ENCODE results near the gene CSRNP3.
"Not testable (repeated sequence)": the region's sequence is repeated elsewhere in the genome, so short reads cannot be mapped to it uniquely, and the experiment has no call there.

Gene CSRNP3

GRCh38 chr2:165586019-165586418, 116.5 kb downstream of the CSRNP3 start:
- POLR2A ChIA-PET, result no interaction called here
- Histone ChIP-seq H3K9me3 (ENCODE audit: control insufficient read depth, insufficient read depth, low read depth, low read length) (no peaks in the 10 kb centered on the region), H3K4me1 (ENCODE audit: control insufficient read depth, insufficient read depth, low read length) (no peaks in the 10 kb centered on the region), H3K27ac (ENCODE audit: extremely low read depth, low read depth, low read length) (no peak overlapping the region), H3K36me3 (ENCODE audit: control insufficient read depth in 2 of 2, insufficient read depth in 1 of 2, low read length in 2 of 2) (no peaks in the 10 kb centered on the region), H3K4me3 (ENCODE audit: low read depth, low read length) (no peak overlapping the region)
- CTCF ChIA-PET, result no interaction called here
- TF ChIP-seq ZNF311 (tag by site-specific recombination; IDR thresholded peaks at IDR 0.05; ENCODE audit: borderline replicate concordance), result no peak
- TF ChIP-seq ZNF23 (tag by site-specific recombination; IDR thresholded peaks at IDR 0.05; ENCODE audit: borderline replicate concordance), result no peak
- no peak for TF ChIP-seq ZNF292 (tag by site-specific recombination; IDR thresholded peaks at IDR 0.05; ENCODE audit: borderline replicate concordance, low read depth)
- no peak for TF ChIP-seq ZNF843 (tag by site-specific recombination; IDR thresholded peaks at IDR 0.05)
- no peak for TF ChIP-seq ZNF362 (tag by site-specific recombination; IDR thresholded peaks at IDR 0.05)
- TF ChIP-seq, protein P1, sequence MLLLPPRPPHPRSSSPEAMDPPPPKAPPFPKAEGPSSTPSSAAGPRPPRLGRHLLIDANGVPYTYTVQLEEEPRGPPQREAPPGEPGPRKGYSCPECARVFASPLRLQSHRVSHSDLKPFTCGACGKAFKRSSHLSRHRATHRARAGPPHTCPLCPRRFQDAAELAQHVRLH (tag by site-specific recombination; IDR thresholded peaks at IDR 0.05), result no peak

GRCh38 chr2:165587335-165587938, 117.9 kb downstream of the CSRNP3 start:
- Histone ChIP-seq H3K4me3 (ENCODE audit: low read depth, low read length) (no peak overlapping the region), H3K4me1 (ENCODE audit: control insufficient read depth, insufficient read depth, low read length) (no peaks in the 10 kb centered on the region), H3K9me3 (ENCODE audit: control insufficient read depth, insufficient read depth, low read depth, low read length) (no peaks in the 10 kb centered on the region), H3K27ac (ENCODE audit: extremely low read depth, low read depth, low read length) (no peak overlapping the region), H3K36me3 (ENCODE audit: control insufficient read depth in 2 of 2, insufficient read depth in 1 of 2, low read length in 2 of 2) (no peaks in the 10 kb centered on the region)
- TF ChIP-seq ZNF335 (tag by site-specific recombination; conservative IDR thresholded peaks at IDR 0.05) (no peak), ZNF324 (tag by site-specific recombination; IDR thresholded peaks at IDR 0.05) (no peak), ZFHX2 (tag by site-specific recombination; conservative IDR thresholded peaks at IDR 0.05) (no peak), ZNF521 (tag by site-specific recombination; IDR thresholded peaks at IDR 0.05) (no peak), SP7 (tag by site-specific recombination; IDR thresholded peaks at IDR 0.05) (no peak), ZNF776 (tag by site-specific recombination; IDR thresholded peaks at IDR 0.05; ENCODE audit: borderline replicate concordance) (no peak), BCL11B (tag by site-specific recombination; IDR thresholded peaks at IDR 0.05; ENCODE audit: low read depth) (no peak), OVOL3 (tag by site-specific recombination; IDR thresholded peaks at IDR 0.05) (no peak), ZNF548 (tag by site-specific recombination; IDR thresholded peaks at IDR 0.05) (no peak), ZNF221 (tag by site-specific recombination; IDR thresholded peaks at IDR 0.05; ENCODE audit: borderline replicate concordance) (no peak), ZNF701 (tag by site-specific recombination; IDR thresholded peaks at IDR 0.05) (no peak), ZNF155 (tag by site-specific recombination; IDR thresholded peaks at IDR 0.05) (no peak), RBAK (tag by site-specific recombination; IDR thresholded peaks at IDR 0.05) (no peak), ZNF184 (tag by site-specific recombination; IDR thresholded peaks at IDR 0.05) (no peak)
- TF ChIP-seq, protein P2, sequence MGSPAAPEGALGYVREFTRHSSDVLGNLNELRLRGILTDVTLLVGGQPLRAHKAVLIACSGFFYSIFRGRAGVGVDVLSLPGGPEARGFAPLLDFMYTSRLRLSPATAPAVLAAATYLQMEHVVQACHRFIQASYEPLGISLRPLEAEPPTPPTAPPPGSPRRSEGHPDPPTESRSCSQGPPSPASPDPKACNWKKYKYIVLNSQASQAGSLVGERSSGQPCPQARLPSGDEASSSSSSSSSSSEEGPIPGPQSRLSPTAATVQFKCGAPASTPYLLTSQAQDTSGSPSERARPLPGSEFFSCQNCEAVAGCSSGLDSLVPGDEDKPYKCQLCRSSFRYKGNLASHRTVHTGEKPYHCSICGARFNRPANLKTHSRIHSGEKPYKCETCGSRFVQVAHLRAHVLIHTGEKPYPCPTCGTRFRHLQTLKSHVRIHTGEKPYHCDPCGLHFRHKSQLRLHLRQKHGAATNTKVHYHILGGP (tag by site-specific recombination; IDR thresholded peaks at IDR 0.05), result no peak
- ChIA-PET POLR2A (no interaction called here), CTCF (no interaction called here)

DNA sequence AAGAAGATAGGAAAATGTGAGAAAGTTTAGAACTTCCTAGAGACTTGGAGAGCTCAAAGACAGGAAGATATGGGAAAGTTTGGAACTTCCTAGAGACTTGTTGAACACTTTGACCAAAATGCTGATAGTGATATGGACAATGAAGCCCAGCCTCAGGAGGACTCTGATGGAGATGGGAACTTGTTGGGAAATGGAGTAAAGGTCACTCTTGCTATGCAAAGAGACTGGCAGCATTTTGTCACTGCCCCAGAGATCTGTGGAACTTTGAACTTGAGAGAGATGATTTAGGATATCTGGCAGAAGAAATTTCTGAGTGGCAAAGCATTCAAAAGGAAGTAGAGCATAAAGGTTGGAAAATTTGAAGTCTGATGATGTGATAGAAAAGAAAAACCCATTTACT, 121.5 kb downstream of the CSRNP3 start:
- H3K9me3 ChIP-seq (ENCODE audit: control insufficient read depth, insufficient read depth, low read depth, low read length); POLR2A ChIA-PET; CTCF ChIA-PET; H3K4me1 ChIP-seq (ENCODE audit: control insufficient read depth, insufficient read depth, low read length); H3K27ac ChIP-seq (ENCODE audit: extremely low read depth, low read depth, low read length); H3K4me3 ChIP-seq (ENCODE audit: low read depth, low read length); H3K36me3 ChIP-seq (ENCODE audit: control insufficient read depth in 2 of 2, insufficient read depth in 1 of 2, low read length in 2 of 2): not testable (repeated sequence)
